Measurements from ENCODE around the gene TAF5L.
"Not testable (repeated sequence)": the region's sequence is repeated elsewhere in the genome, so short reads cannot be mapped to it uniquely, and the experiment has no call there.

Gene TAF5L

GRCh38 chr1:229608590-229608989, 17.3 kb downstream of the TAF5L start:
- DNase-seq (ENCODE audit: low read depth in 1 of 2, low spot score in 1 of 2), result no peak

- DNase-seq (ENCODE audit: low read depth in 1 of 2, low spot score in 1 of 2), result no peak
Observed at GRCh38 chr1:229607370-229607769, 18.6 kb downstream of the TAF5L start.

- no peak for DNase-seq (ENCODE audit: low read depth in 1 of 2, low spot score in 1 of 2)
Observed at GRCh38 chr1:229603371-229604005, 22.4 kb downstream of the TAF5L start.

- DNase-seq (ENCODE audit: low read depth in 1 of 2, low spot score in 1 of 2), result no peak
Observed at GRCh38 chr1:229600229-229600628, 25.7 kb downstream of the TAF5L start.

- no peak for DNase-seq (ENCODE audit: low read depth in 1 of 2, low spot score in 1 of 2)
Observed at GRCh38 chr1:229599218-229599954, 26.5 kb downstream of the TAF5L start.

GRCh38 chr1:229597877-229598276, 28.0 kb downstream of the TAF5L start:
- DNase-seq (ENCODE audit: low read depth in 1 of 2, low spot score in 1 of 2), result no peak

GRCh38 chr1:229596925-229597699, 28.8 kb downstream of the TAF5L start:
- DNase-seq (ENCODE audit: low read depth in 1 of 2, low spot score in 1 of 2), result no peak

GRCh38 chr1:229595876-229596275, 30.0 kb downstream of the TAF5L start:
- not testable (repeated sequence) for DNase-seq (ENCODE audit: low read depth in 1 of 2, low spot score in 1 of 2)

GRCh38 chr1:229594227-229595008, 31.5 kb downstream of the TAF5L start:
- DNase-seq (ENCODE audit: low read depth in 1 of 2, low spot score in 1 of 2), result no peak

GRCh38 chr1:229593800-229594199, 32.1 kb downstream of the TAF5L start:
- no peak for DNase-seq (ENCODE audit: low read depth in 1 of 2, low spot score in 1 of 2)

GRCh38 chr1:229590119-229590518, 35.8 kb downstream of the TAF5L start:
- no peak for DNase-seq (ENCODE audit: low read depth in 1 of 2, low spot score in 1 of 2)

GRCh38 chr1:229585338-229585737, 40.6 kb downstream of the TAF5L start:
- DNase-seq (ENCODE audit: low read depth in 1 of 2, low spot score in 1 of 2), result no peak

- no peak for DNase-seq (ENCODE audit: low read depth in 1 of 2, low spot score in 1 of 2)
Observed at GRCh38 chr1:229582715-229583114, 43.2 kb downstream of the TAF5L start.

GRCh38 chr1:229582011-229582694, 43.8 kb downstream of the TAF5L start:
- DNase-seq (ENCODE audit: low read depth in 1 of 2, low spot score in 1 of 2), result no peak

GRCh38 chr1:229581485-229581884, 44.4 kb downstream of the TAF5L start:
- no peak for DNase-seq (ENCODE audit: low read depth in 1 of 2, low spot score in 1 of 2)

- DNase-seq (ENCODE audit: low read depth in 1 of 2, low spot score in 1 of 2), result no peak
Observed at GRCh38 chr1:229579059-229579673, 46.8 kb downstream of the TAF5L start.

- no peak for DNase-seq (ENCODE audit: low read depth in 1 of 2, low spot score in 1 of 2)
Observed at GRCh38 chr1:229578168-229579058, 47.5 kb downstream of the TAF5L start.

- no peak for DNase-seq (ENCODE audit: low read depth in 1 of 2, low spot score in 1 of 2)
Observed at GRCh38 chr1:229574679-229575442, 51.1 kb downstream of the TAF5L start.

GRCh38 chr1:229572286-229572685, 53.6 kb downstream of the TAF5L start:
- no peak for DNase-seq (ENCODE audit: low read depth in 1 of 2, low spot score in 1 of 2)

Data from activated CD4-positive, alpha-beta T cell treated with anti-CD3 and anti-CD28 coated beads, Interleukin-2, amount 50 U/mL, for 24 hours (primary cell).